ENCODE results near the gene FAM163A.

FAM163A gene

GRCh38 chr1:179856296-179856695 lies 113.2 kb downstream of the FAM163A start:
- Histone ChIP-seq H3K4me1 (ENCODE audit: insufficient read depth, low read length) (no peaks in the 10 kb centered on the region), H3K9ac (ENCODE audit: low read depth, low read length) (no peak overlapping the region), H3K36me3 (ENCODE audit: insufficient read depth, low read length) (peaks cover 3% of the 10 kb centered on the region; the same call in 1 of the 2 replicates), H3K9me3 (ENCODE audit: control insufficient read depth, insufficient read depth, low read length) (no peaks in the 10 kb centered on the region)

DNA sequence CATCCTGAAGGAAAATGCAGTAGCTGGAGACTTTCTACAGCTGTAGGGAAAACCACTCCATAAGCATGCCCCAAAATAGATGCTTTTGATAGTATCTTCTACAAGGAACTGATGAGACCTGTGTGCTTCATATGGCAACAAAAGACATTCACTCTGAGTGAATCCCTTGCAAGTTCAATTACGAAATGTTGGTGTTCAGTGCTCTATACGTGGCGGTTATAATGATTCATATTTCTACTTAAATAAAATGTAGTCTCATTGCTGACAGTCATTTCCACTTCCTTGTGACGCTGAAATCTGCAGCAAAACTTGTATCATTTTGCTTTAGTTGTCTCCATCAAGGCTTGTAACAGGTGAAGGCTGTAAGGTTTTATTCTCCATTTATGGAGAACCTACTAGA lies 113.9 kb downstream of the FAM163A start:
- H3K9ac ChIP-seq (ENCODE audit: low read depth, low read length): no peak overlapping the region
- H3K4me1 ChIP-seq (ENCODE audit: insufficient read depth, low read length): no peaks in the 10 kb centered on the region
- no peaks in the 10 kb centered on the region for H3K9me3 ChIP-seq (ENCODE audit: control insufficient read depth, insufficient read depth, low read length)
- peaks cover 3% of the 10 kb centered on the region; the same call in 1 of the 2 replicates for H3K36me3 ChIP-seq (ENCODE audit: insufficient read depth, low read length)

DNA sequence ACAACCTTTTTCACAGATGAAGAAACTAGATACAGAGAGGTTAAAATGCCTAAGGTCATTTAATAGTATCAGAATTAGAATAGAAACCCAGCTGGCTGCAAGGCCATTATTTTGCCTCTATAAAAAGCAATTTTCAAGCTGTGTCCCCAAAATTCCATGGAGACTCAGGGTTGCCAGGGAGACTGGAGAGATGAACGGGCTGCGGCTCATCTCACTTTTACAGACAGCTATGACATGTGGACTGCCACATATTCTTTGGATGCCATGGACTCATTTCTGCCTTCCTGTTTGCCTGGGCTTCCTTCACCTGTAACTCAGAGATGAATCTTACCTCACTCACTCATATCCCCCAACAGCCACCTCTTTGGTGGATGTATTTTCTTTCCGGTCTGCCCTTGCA lies 117.6 kb downstream of the FAM163A start:
- Histone ChIP-seq H3K9me3 (ENCODE audit: control insufficient read depth, insufficient read depth, low read length) (no peaks in the 10 kb centered on the region), H3K36me3 (ENCODE audit: insufficient read depth, low read length) (peaks cover 17% of the 10 kb centered on the region), H3K4me1 (ENCODE audit: insufficient read depth, low read length) (no peaks in the 10 kb centered on the region), H3K9ac (ENCODE audit: low read depth, low read length) (no peak overlapping the region)

- Histone ChIP-seq H3K4me1 (ENCODE audit: insufficient read depth, low read length) (no peaks in the 10 kb centered on the region), H3K36me3 (ENCODE audit: insufficient read depth, low read length) (peaks cover 17% of the 10 kb centered on the region), H3K9me3 (ENCODE audit: control insufficient read depth, insufficient read depth, low read length) (no peaks in the 10 kb centered on the region), H3K9ac (ENCODE audit: low read depth, low read length) (no peak overlapping the region)
Observed at GRCh38 chr1:179865377-179865776, 122.3 kb downstream of the FAM163A start.
